Common myeloid progenitor, CD34-positive (primary cell): ENCODE data around the gene LRRC18.
A peak's percentile ranks its signal among the peaks of the same experiment; 100 is the strongest.

Experiments
- CTCF ChIA-PET: fragments of 350-600 bp; sonication (Branson Sonifier 250); formaldehyde crosslinking; loops from one replicate; lab custom pipeline; 2021; ENCODE audit warnings: antibody characterized with exemption; lab: Charles Lee
- POLR2A ChIA-PET: fragments of 350-600 bp; sonication (Branson Sonifier 250); formaldehyde crosslinking; loops from one replicate; lab custom pipeline; 2021; ENCODE audit warnings: antibody characterized with exemption; lab: Charles Lee
- DNase-seq, 3 donors: peaks; one replicate each; pipeline versions ENCODE4 v3.0.0 to v3.0.0-alpha.2; 2013
- H3K27ac ChIP-seq, 2 experiments: 1 replicate in 1 of 2; 2 replicates in 1 of 2; pipeline ENCODE4 v1.7.0; 2013; ENCODE audit warnings: inconsistent platforms in 2 of 2, low read length in 2 of 2, mild to moderate bottlenecking in 2 of 2, low read depth in 1 of 2, moderate library complexity in 1 of 2; ENCODE audit not compliant: severe bottlenecking in 2 of 2, insufficient read depth in 1 of 2, poor library complexity in 1 of 2
- H3K27me3 ChIP-seq, 5 experiments: replicated peaks in 2 of 5; 1 replicate in 3 of 5; 2 replicates in 2 of 5; pipeline versions ENCODE4 v1.6.1 to v1.7.0; 2013; ENCODE audit warnings: low read length in 4 of 5, mild to moderate bottlenecking in 2 of 5, moderate library complexity in 2 of 5, inconsistent platforms in 1 of 5; ENCODE audit not compliant: insufficient read depth in 5 of 5, control insufficient read depth in 4 of 5
- H3K36me3 ChIP-seq, 4 experiments: 1 replicate in 2 of 4; 2 replicates in 2 of 4; pipeline versions ENCODE4 v1.6.1 to v1.7.0; 2013; ENCODE audit warnings: low read length in 3 of 4, control low read depth in 1 of 4, mild to moderate bottlenecking in 1 of 4; ENCODE audit not compliant: control insufficient read depth in 4 of 4, insufficient read depth in 4 of 4
- H3K4me1 ChIP-seq, 4 experiments: 1 replicate in 3 of 4; 2 replicates in 1 of 4; pipeline versions ENCODE4 v1.6.1 to v1.7.1; 2013; ENCODE audit warnings: low read length in 3 of 4, mild to moderate bottlenecking in 3 of 4, control low read depth in 1 of 4, inconsistent platforms in 1 of 4, moderate library complexity in 1 of 4; ENCODE audit not compliant: control insufficient read depth in 4 of 4, insufficient read depth in 4 of 4; ENCODE audit errors: control extremely low read depth in 1 of 4
- H3K4me3 ChIP-seq, 7 experiments: 1 replicate in 4 of 7; 2 replicates in 3 of 7; pipeline versions ENCODE4 v1.5.1 to v1.7.0; 2013; ENCODE audit warnings: mild to moderate bottlenecking in 7 of 7, low read length in 6 of 7, moderate library complexity in 6 of 7, inconsistent platforms in 2 of 7, low read depth in 2 of 7, control low read depth in 1 of 7; ENCODE audit not compliant: insufficient read depth in 4 of 7, control insufficient read depth in 1 of 7; ENCODE audit errors: extremely low read depth in 1 of 7
- H3K9me3 ChIP-seq, 5 experiments: 1 replicate in 4 of 5; 2 replicates in 1 of 5; pipeline versions ENCODE4 v1.6.1 to v1.7.1; 2013; ENCODE audit warnings: low read length in 4 of 5, mild to moderate bottlenecking in 2 of 5, inconsistent platforms in 1 of 5, low read depth in 1 of 5, moderate library complexity in 1 of 5; ENCODE audit not compliant: control insufficient read depth in 4 of 5, insufficient read depth in 2 of 5; ENCODE audit errors: control extremely low read depth in 1 of 5
- WGBS: methylation state at CpG from one replicate; pipeline ENCODE4 v1.1.5; 2013; ENCODE audit not compliant: insufficient coverage; 5-methylcytosine and 5-hydroxymethylcytosine counted together

LRRC18 gene

DNA sequence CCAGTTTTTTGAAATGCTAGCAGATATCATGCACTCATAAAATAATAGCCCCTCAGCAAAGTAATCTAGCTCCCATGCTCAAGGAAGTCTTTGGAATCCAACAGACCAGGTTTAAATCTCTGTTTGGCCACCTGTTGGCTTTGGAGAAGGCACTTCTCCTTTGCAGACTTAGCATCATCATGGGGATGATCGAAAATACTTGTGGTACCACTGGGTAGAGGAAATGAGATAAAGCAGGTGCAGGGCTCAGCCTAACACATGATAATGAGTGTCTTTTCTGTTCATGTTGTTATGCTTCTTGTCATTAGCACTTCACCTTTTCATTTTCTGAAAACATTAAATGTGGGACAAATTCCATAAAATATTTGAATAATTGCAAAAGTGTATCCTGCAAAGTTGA, 67.4 kb downstream of the LRRC18 start:
- peaks cover 14 to 75% (median 26%) of the 10 kb centered on the region in 4 experiments for H3K36me3 ChIP-seq
- no peaks in the 10 kb centered on the region for H3K4me1 ChIP-seq
- H3K27me3 ChIP-seq: no peaks in the 10 kb centered on the region
- DNase-seq: peak in 1 of 3 donors; percentile 0
- H3K4me3 ChIP-seq: no peak overlapping the region
- WGBS: no CpG with 5 or more reads among the region's 1 CpG
- POLR2A ChIA-PET: no interaction called here
- H3K27ac ChIP-seq: no peak overlapping the region
- H3K9me3 ChIP-seq: no peaks in the 10 kb centered on the region
- CTCF ChIA-PET: interaction anchor here (1.5 kb wide), 1 partner anchor 26 kb away, joined by 5 read pairs; no protein-coding TSS in a partner anchor
